HEK293 (cell line): ENCODE measurements around the gene DPP9.

Experiments used
- CTCF ChIA-PET: fragments of 350-600 bp; formaldehyde crosslinking; extraction: SDS; loops from one replicate; lab custom pipeline; 2021; ENCODE audit warnings: antibody characterized with exemption; lab: Yijun Ruan, JAX
- POLR2A ChIA-PET: fragments of 300-600 bp; formaldehyde crosslinking; extraction: SDS; loops from one replicate; lab custom pipeline; 2020; ENCODE audit warnings: antibody characterized with exemption, inconsistent platforms; lab: Yijun Ruan, JAX
- H3K27ac ChIP-seq: fragments of 200-500 bp; sonication (Bioruptor generic); 2 replicates; pipeline ENCODE4 v1.5.1; 2014; ENCODE audit warnings: low read depth, low read length, control low read depth, inconsistent platforms; ENCODE audit errors: extremely low read depth
- H3K36me3 ChIP-seq, 2 experiments: fragments of 200-500 bp in 1 of 2; sonication (Bioruptor generic) in 1 of 2; 1 replicate in 1 of 2; 2 replicates in 1 of 2; pipeline ENCODE4 v1.5.1; 2014 to 2017; ENCODE audit warnings: inconsistent platforms in 2 of 2, low read length in 2 of 2; ENCODE audit not compliant: control insufficient read depth in 2 of 2, insufficient read depth in 1 of 2
- H3K4me1 ChIP-seq: fragments of 200-500 bp; sonication (Bioruptor generic); 2 replicates; pipeline ENCODE4 v1.5.1; 2014; ENCODE audit warnings: mild to moderate bottlenecking, low read length, inconsistent platforms; ENCODE audit not compliant: control insufficient read depth, insufficient read depth
- H3K4me3 ChIP-seq: 2 replicates; pipeline ENCODE4 v1.5.1; 2011; ENCODE audit warnings: low read depth, mild to moderate bottlenecking, control low read depth, low read length, moderate library complexity
- H3K9me3 ChIP-seq: fragments of 200-500 bp; sonication (Bioruptor generic); 2 replicates; pipeline ENCODE4 v1.5.1; 2014; ENCODE audit warnings: low read depth, low read length, inconsistent platforms; ENCODE audit not compliant: control insufficient read depth, insufficient read depth
- CTCF ChIP-seq: fragments of 450-650 bp; formaldehyde crosslinking; IDR thresholded peaks from 2 replicates; pipeline ENCODE4 v1.5.1; 2016; ENCODE audit warnings: missing biosample characterization, missing genetic modification characterization
- EGR2 ChIP-seq: fragments of 450-650 bp; formaldehyde crosslinking; IDR thresholded peaks from 2 replicates; pipeline ENCODE4 v1.5.1; 2016; ENCODE audit warnings: low read depth, missing biosample characterization, missing genetic modification characterization
- KLF17 ChIP-seq: fragments of 450-650 bp; formaldehyde crosslinking; IDR thresholded peaks from 2 replicates; pipeline ENCODE4 v1.5.1; 2016; ENCODE audit warnings: missing biosample characterization, missing genetic modification characterization
- PATZ1 ChIP-seq: fragments of 450-650 bp; formaldehyde crosslinking; IDR thresholded peaks from 2 replicates; pipeline ENCODE4 v1.5.1; 2016; ENCODE audit warnings: missing biosample characterization, missing genetic modification characterization
- PRDM10 ChIP-seq: fragments of 450-650 bp; formaldehyde crosslinking; IDR thresholded peaks from 2 replicates; pipeline ENCODE4 v1.5.1; 2016; ENCODE audit warnings: missing biosample characterization, missing genetic modification characterization
- ZBTB17 ChIP-seq: fragments of 450-650 bp; formaldehyde crosslinking; IDR thresholded peaks from 2 replicates; pipeline ENCODE4 v1.5.1; 2016; ENCODE audit warnings: missing biosample characterization, missing genetic modification characterization
- ZBTB20 ChIP-seq: fragments of 450-650 bp; formaldehyde crosslinking; IDR thresholded peaks from 2 replicates; pipeline ENCODE4 v1.5.1; 2016; ENCODE audit warnings: missing biosample characterization, missing genetic modification characterization
- ZFHX2 ChIP-seq: fragments of 450-650 bp; formaldehyde crosslinking; conservative IDR thresholded peaks from 2 replicates; pipeline ENCODE4 v1.5.1; 2016; ENCODE audit warnings: missing biosample characterization, missing genetic modification characterization
- ZNF112 ChIP-seq: fragments of 450-650 bp; formaldehyde crosslinking; IDR thresholded peaks from 2 replicates; pipeline ENCODE4 v1.5.0; 2017; ENCODE audit warnings: missing biosample characterization, missing genetic modification characterization
- ZNF2 ChIP-seq: fragments of 450-650 bp; formaldehyde crosslinking; IDR thresholded peaks from 2 replicates; pipeline ENCODE4 v1.5.1; 2016; ENCODE audit warnings: missing biosample characterization, missing genetic modification characterization
- ZNF335 ChIP-seq: fragments of 450-650 bp; formaldehyde crosslinking; conservative IDR thresholded peaks from 2 replicates; pipeline ENCODE4 v1.5.1; 2016; ENCODE audit warnings: missing biosample characterization, missing genetic modification characterization
- ZNF366 ChIP-seq: fragments of 450-650 bp; formaldehyde crosslinking; conservative IDR thresholded peaks from 2 replicates; pipeline ENCODE4 v1.5.1; 2016; ENCODE audit warnings: missing biosample characterization, missing genetic modification characterization
- ZNF433 ChIP-seq: fragments of 450-650 bp; formaldehyde crosslinking; IDR thresholded peaks from 2 replicates; pipeline ENCODE4 v1.5.1; 2016; ENCODE audit warnings: missing biosample characterization, missing genetic modification characterization, low read depth
- ZNF585B ChIP-seq: fragments of 450-650 bp; formaldehyde crosslinking; IDR thresholded peaks from 2 replicates; pipeline ENCODE4 v1.5.1; 2016; ENCODE audit warnings: missing biosample characterization, missing genetic modification characterization
- ZNF629 ChIP-seq: fragments of 450-650 bp; formaldehyde crosslinking; IDR thresholded peaks from 2 replicates; pipeline ENCODE4 v1.5.1; 2017; ENCODE audit warnings: missing biosample characterization, missing genetic modification characterization
- ZNF654 ChIP-seq: fragments of 450-650 bp; formaldehyde crosslinking; IDR thresholded peaks from 2 replicates; pipeline ENCODE4 v1.5.1; 2016; ENCODE audit warnings: low read depth, missing biosample characterization, missing genetic modification characterization
- ZNF660 ChIP-seq: fragments of 450-650 bp; IDR thresholded peaks from 2 replicates; pipeline ENCODE4 v1.5.1; 2018; ENCODE audit warnings: missing biosample characterization, mild to moderate bottlenecking, missing genetic modification characterization
- ZNF692 ChIP-seq: fragments of 450-650 bp; formaldehyde crosslinking; IDR thresholded peaks from 2 replicates; pipeline ENCODE4 v1.5.1; 2016; ENCODE audit warnings: missing biosample characterization, missing genetic modification characterization

Gene DPP9

GRCh38 chr19:4732680-4733114, 9.1 kb upstream of the DPP9 start:
- Histone ChIP-seq H3K36me3 (no peaks in the 10 kb centered on the region), H3K4me1 (no peaks in the 10 kb centered on the region), H3K4me3 (no peak overlapping the region), H3K27ac (no peak overlapping the region), H3K9me3 (no peaks in the 10 kb centered on the region)
- ChIA-PET POLR2A (interaction anchor here (0.5 kb wide), 1 partner anchor 456 kb away, joined by 6 read pairs; no protein-coding TSS in a partner anchor), CTCF (interaction anchor here (0.6 to 6.9 kb wide), 18 partner anchors 8 to 491 kb away, joined by 3 to 154 read pairs (median 4); partner anchors contain the start of gene FEM1A)
- 0 out of 2 replicates have a peak, but pooled peaks have one; percentile 37 for TF ChIP-seq ZNF692 (tag by site-specific recombination)
- no peak for TF ChIP-seq ZNF112 (tag by site-specific recombination)
- peak; percentile 70 for TF ChIP-seq PATZ1
- TF ChIP-seq ZNF335 (tag by site-specific recombination), result peak; percentile 66
- peak; percentile 61 for TF ChIP-seq ZFHX2
- TF ChIP-seq ZNF654 (tag by site-specific recombination), result peak; percentile 98
- TF ChIP-seq ZBTB17, result peak; percentile 81
- 0 out of 2 replicates have a peak, but pooled peaks have one; percentile 34 for TF ChIP-seq ZNF2 (tag by site-specific recombination)
- peak; percentile 48 for TF ChIP-seq PRDM10 (tag by site-specific recombination)
- peak; percentile 35; the same call in 1 of the 2 replicates for TF ChIP-seq EGR2 (tag by site-specific recombination)
- TF ChIP-seq ZNF433, result no peak
- TF ChIP-seq CTCF (tag by site-specific recombination), result peak; percentile 82
- peak; percentile 99 for TF ChIP-seq ZBTB20
- 0 out of 2 replicates have a peak, but pooled peaks have one; percentile 57 for TF ChIP-seq ZNF660 (tag by site-specific recombination)
- peak; percentile 22; the same call in 1 of the 2 replicates for TF ChIP-seq ZNF366 (tag by site-specific recombination)
- peak; percentile 45; the same call in 1 of the 2 replicates for TF ChIP-seq KLF17 (tag by site-specific recombination)
- no peak for TF ChIP-seq ZNF629
- TF ChIP-seq ZNF585B (tag by site-specific recombination), result no peak
